ENCODE data around the gene DUSP11. TPM values are rescaled to one million over a fixed set of nuclear protein-coding genes. Genes with fewer than 3 reads are reported as not detected.

DUSP11 gene
- total RNA-seq, 1 donor from 2014 or later, result 20.8 TPM

DNA sequence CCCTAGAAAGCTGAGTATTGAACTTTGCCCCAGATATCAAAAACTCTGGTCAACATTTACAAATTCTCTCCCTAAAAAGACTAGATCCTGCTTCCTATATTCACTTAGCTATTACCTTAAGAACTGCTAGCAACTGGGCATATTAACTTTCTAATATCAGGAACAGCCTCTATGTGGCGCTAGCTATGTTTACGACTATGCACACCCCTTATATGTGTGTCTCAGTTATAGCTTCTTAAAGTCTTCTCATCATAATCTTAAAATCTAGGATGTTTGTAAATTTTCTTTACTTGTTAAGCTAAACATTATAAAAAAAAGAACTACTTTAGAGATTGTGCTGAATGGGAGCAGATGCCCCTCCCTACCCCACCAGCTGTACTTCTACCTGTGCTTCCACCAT is 47.1 kb upstream of the DUSP11 start:
- Mint-ChIP-seq H3K36me3 (ENCODE audit: unreplicated experiment) (no peaks in the 10 kb centered on the region), H3K4me1 (ENCODE audit: low read depth, unreplicated experiment) (peaks cover 9% of the 10 kb centered on the region), H3K27me3 (ENCODE audit: unreplicated experiment) (peaks cover 1% of the 10 kb centered on the region), H3K9me3 (ENCODE audit: unreplicated experiment) (peaks cover 2% of the 10 kb centered on the region), H3K4me3 (ENCODE audit: unreplicated experiment) (no peak overlapping the region), H3K27ac (ENCODE audit: unreplicated experiment) (no peak overlapping the region)
- DNase-seq, result no peak
- TF ChIP-seq, protein P1, sequence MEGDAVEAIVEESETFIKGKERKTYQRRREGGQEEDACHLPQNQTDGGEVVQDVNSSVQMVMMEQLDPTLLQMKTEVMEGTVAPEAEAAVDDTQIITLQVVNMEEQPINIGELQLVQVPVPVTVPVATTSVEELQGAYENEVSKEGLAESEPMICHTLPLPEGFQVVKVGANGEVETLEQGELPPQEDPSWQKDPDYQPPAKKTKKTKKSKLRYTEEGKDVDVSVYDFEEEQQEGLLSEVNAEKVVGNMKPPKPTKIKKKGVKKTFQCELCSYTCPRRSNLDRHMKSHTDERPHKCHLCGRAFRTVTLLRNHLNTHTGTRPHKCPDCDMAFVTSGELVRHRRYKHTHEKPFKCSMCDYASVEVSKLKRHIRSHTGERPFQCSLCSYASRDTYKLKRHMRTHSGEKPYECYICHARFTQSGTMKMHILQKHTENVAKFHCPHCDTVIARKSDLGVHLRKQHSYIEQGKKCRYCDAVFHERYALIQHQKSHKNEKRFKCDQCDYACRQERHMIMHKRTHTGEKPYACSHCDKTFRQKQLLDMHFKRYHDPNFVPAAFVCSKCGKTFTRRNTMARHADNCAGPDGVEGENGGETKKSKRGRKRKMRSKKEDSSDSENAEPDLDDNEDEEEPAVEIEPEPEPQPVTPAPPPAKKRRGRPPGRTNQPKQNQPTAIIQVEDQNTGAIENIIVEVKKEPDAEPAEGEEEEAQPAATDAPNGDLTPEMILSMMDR (IDR thresholded peaks at IDR 0.05; ENCODE audit: partially characterized antibody, unreplicated experiment), result no peak

GRCh38 chr2:73825408-73825807 is 45.5 kb upstream of the DUSP11 start:
- Mint-ChIP-seq H3K4me1 (ENCODE audit: low read depth, unreplicated experiment) (peaks cover 9% of the 10 kb centered on the region), H3K4me3 (ENCODE audit: unreplicated experiment) (no peak overlapping the region), H3K9me3 (ENCODE audit: unreplicated experiment) (peaks cover 2% of the 10 kb centered on the region), H3K27ac (ENCODE audit: unreplicated experiment) (peak overlapping the region; percentile 5), H3K27me3 (ENCODE audit: unreplicated experiment) (peaks cover 1% of the 10 kb centered on the region), H3K36me3 (ENCODE audit: unreplicated experiment) (no peaks in the 10 kb centered on the region)
- no peak for DNase-seq
- TF ChIP-seq, protein P1 (IDR thresholded peaks at IDR 0.05; ENCODE audit: partially characterized antibody, unreplicated experiment), result no peak

GRCh38 chr2:73823916-73824523 is 44.1 kb upstream of the DUSP11 start:
- H3K27me3 Mint-ChIP-seq (ENCODE audit: unreplicated experiment), result peaks cover 1% of the 10 kb centered on the region
- no peaks in the 10 kb centered on the region for H3K4me1 Mint-ChIP-seq (ENCODE audit: low read depth, unreplicated experiment)
- TF ChIP-seq, protein P1 (IDR thresholded peaks at IDR 0.05; ENCODE audit: partially characterized antibody, unreplicated experiment), result peak; percentile 78
- no peak for DNase-seq
- no peak overlapping the region for H3K27ac Mint-ChIP-seq (ENCODE audit: unreplicated experiment)
- no peak overlapping the region for H3K4me3 Mint-ChIP-seq (ENCODE audit: unreplicated experiment)
- H3K36me3 Mint-ChIP-seq (ENCODE audit: unreplicated experiment), result no peaks in the 10 kb centered on the region
- H3K9me3 Mint-ChIP-seq (ENCODE audit: unreplicated experiment), result peaks cover 2% of the 10 kb centered on the region

DNA sequence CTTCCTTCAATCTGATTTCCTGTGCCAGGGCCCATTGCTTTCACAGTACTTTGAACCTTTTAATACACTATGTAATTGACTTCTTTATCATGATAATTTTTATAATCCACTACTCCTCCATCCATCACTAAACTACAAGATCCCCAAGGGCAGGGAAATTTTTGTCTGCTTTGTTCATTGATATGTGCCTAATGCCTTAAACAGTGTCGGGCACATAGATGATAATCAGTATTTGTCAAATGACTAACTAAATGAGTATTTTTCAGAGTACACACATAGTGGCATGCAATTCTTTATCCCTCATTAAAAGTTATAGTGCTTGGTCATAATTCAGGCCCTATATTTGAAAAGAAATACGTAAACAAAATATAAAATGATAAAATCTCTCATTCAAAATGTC is 43.5 kb upstream of the DUSP11 start:
- TF ChIP-seq, protein P1 (IDR thresholded peaks at IDR 0.05; ENCODE audit: partially characterized antibody, unreplicated experiment), result no peak
- no peaks in the 10 kb centered on the region for H3K36me3 Mint-ChIP-seq (ENCODE audit: unreplicated experiment)
- no peaks in the 10 kb centered on the region for H3K9me3 Mint-ChIP-seq (ENCODE audit: unreplicated experiment)
- no peak overlapping the region for H3K4me3 Mint-ChIP-seq (ENCODE audit: unreplicated experiment)
- no peak overlapping the region for H3K27ac Mint-ChIP-seq (ENCODE audit: unreplicated experiment)
- no peak for DNase-seq
- H3K27me3 Mint-ChIP-seq (ENCODE audit: unreplicated experiment), result no peaks in the 10 kb centered on the region
- H3K4me1 Mint-ChIP-seq (ENCODE audit: low read depth, unreplicated experiment), result no peaks in the 10 kb centered on the region

DNA sequence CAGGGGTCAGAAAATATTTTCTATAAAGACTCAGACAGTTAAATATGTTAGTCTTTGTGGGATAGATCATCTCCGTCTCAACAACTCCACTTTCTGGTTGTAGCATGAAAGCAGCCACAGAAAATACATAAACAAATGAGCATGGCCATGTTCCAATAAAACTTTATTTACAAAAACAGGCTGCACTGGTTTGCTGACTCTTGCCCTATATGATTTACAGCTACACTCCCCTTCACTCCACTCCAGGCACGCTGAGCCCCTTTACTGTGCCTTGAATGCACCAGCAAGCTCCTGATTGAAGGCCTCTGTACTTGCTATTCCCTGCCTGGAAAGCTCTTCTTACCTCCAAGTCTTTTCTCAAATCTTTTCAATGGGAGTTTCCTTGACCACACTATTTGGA is 43.1 kb upstream of the DUSP11 start:
- H3K9me3 Mint-ChIP-seq (ENCODE audit: unreplicated experiment), result no peaks in the 10 kb centered on the region
- H3K27me3 Mint-ChIP-seq (ENCODE audit: unreplicated experiment), result no peaks in the 10 kb centered on the region
- no peaks in the 10 kb centered on the region for H3K4me1 Mint-ChIP-seq (ENCODE audit: low read depth, unreplicated experiment)
- no peak overlapping the region for H3K27ac Mint-ChIP-seq (ENCODE audit: unreplicated experiment)
- DNase-seq, result no peak
- H3K36me3 Mint-ChIP-seq (ENCODE audit: unreplicated experiment), result no peaks in the 10 kb centered on the region
- TF ChIP-seq, protein P1 (IDR thresholded peaks at IDR 0.05; ENCODE audit: partially characterized antibody, unreplicated experiment), result no peak
- H3K4me3 Mint-ChIP-seq (ENCODE audit: unreplicated experiment), result no peak overlapping the region
